Body of pancreas (tissue), 4 donors: Measurements from ENCODE around the gene HYOU1.

ENCODE experiments used
- CTCF ChIP-seq, 7 experiments: fragments of 450-650 bp in 4 of 7; fragments of 200-600 bp in 3 of 7; sonication (generic) in 3 of 7; IDR thresholded peaks; one replicate each; pipeline ENCODE4 v1.5.1; 2016 to 2019; ENCODE audit warnings: antibody characterized with exemption in 7 of 7
- POLR2A ChIP-seq, 3 donors: fragments of 450-650 bp; IDR thresholded peaks; one replicate each; pipeline ENCODE4 v1.6.1; 2016; ENCODE audit warnings: antibody characterized with exemption in 3 of 3, mild to moderate bottlenecking in 2 of 3

DNA sequence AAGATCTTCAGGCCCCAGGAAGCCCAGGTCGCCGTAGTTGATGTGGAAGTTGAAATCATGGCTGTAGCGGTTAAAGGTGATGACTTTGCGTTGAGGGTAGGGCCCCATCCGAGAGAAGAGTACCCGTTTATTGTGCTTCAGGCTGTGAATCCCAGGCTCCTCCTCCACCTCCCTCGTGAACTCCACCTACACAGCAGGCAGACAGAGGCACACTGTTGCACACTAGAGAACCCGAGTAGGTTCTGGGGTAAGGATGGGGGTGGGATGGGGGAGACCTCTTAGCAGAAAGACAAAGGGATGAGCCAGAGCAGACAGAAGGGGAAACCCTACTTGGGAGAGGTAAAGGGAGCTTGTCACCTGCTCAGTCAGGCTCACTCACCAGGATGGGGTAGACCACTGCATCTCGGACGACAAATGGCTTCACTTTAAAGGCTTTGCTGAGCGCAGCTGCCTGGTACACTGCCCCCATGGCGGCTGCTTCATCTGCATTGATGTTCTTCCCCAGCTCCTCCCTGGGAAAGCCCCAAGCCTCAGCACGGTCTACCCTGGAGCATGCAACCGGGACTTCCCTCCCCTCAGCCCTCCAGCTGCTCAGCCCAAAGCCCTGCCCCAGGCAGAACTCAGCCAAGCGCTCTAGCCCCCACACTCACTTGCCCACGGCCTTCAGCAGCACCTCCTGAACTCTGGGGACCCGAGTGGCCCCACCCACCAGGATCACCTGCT lies 5.4 kb downstream of the HYOU1 start:
- TF ChIP-seq CTCF (IDR thresholded peaks at IDR 0.05) = no peak
- no peak for TF ChIP-seq POLR2A (IDR thresholded peaks at IDR 0.05)
